Fibroblast of mammary gland (primary cell): ENCODE data around the gene FIG4.

Source experiments
- DNase-seq: peaks from one replicate; pipeline ENCODE4 v3.0.0-alpha.2; 2010; ENCODE audit warnings: low read depth
- H3K4me3 ChIP-seq: 2 replicates; pipeline ENCODE4 v1.5.1; 2011; ENCODE audit warnings: low read depth, mild to moderate bottlenecking, low read length, moderate library complexity; ENCODE audit not compliant: control insufficient read depth
- CTCF ChIP-seq: conservative IDR thresholded peaks from 2 replicates; pipeline ENCODE4 v1.5.1; 2011; ENCODE audit warnings: low read depth, low read length, inconsistent platforms; ENCODE audit not compliant: control insufficient read depth, insufficient read depth

The FIG4 gene

DNA sequence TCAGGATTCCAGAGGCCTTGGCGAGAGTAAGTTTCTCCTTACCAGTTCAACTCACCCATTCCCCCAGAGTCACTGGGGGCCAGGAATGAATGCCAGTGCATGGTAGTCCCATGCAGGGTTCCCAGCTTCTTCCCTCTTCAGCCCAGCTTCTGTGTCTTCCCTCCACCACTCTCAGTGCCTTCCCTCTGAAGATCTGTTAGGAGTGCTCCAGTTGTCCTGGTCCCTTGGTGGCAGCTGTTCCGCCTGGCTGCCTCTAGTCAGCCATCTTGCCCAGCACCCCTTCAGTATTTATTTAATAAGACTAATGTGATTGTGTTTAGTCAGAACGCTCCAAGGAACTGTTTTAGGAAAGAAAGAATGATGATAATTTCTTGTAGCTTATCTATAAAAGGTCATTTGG is 23.1 kb downstream of the FIG4 start:
- no peak for TF ChIP-seq CTCF
- no peak for DNase-seq
- no peak overlapping the region for H3K4me3 ChIP-seq

- no peak for TF ChIP-seq CTCF
- DNase-seq: no peak
- no peak overlapping the region for H3K4me3 ChIP-seq
These were observed 23.5 kb downstream of the FIG4 start for GRCh38 chr6:109714611-109715010.

DNA sequence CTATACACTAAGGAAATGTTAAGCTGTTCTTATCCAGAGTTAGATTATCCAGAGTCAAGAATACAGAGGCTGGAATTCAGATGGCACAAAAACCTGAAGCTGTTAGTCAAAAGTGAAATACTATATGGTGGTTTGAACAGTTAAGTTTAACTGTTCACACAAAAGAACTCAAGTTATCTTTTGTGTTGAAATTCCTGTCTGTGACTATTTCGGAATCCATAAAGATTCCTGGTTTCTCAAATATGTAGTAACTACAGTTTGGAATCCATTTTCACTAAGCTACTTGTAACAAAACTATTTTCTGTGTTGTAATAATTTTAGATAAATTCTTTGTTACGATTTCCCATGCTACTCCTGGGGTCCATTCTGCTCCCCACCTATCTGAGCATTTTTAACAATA is 24.5 kb downstream of the FIG4 start:
- H3K4me3 ChIP-seq: no peak overlapping the region
- DNase-seq: no peak
- no peak for TF ChIP-seq CTCF

- no peak for DNase-seq
- no peak for TF ChIP-seq CTCF
- H3K4me3 ChIP-seq: no peak overlapping the region
These were observed 26.9 kb downstream of the FIG4 start for GRCh38 chr6:109717971-109718370.

DNA sequence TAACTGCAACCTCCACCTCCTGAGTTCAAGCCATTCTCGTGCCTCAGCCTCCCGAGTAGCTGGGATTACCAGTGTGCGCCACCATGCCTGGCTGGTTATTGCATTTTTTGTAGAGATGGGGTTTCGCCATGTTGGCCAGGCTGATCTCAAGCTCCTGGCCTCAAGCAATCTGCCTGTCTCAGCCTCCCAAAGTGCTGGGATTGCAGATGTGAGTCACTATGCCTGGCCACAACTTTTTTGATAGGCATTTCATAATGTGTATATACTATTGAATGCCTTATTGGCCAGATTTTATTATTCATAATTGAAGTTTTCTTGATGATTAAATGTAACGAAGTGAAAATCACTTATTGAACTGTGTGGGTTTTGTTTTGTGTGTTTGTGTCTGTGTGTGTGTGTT is 27.9 kb downstream of the FIG4 start:
- no peak overlapping the region for H3K4me3 ChIP-seq
- peak; percentile 30 for DNase-seq
- TF ChIP-seq CTCF: no peak

GRCh38 chr6:109720311-109720710 is 29.2 kb downstream of the FIG4 start:
- no peak for DNase-seq
- TF ChIP-seq CTCF: no peak
- no peak overlapping the region for H3K4me3 ChIP-seq

DNA sequence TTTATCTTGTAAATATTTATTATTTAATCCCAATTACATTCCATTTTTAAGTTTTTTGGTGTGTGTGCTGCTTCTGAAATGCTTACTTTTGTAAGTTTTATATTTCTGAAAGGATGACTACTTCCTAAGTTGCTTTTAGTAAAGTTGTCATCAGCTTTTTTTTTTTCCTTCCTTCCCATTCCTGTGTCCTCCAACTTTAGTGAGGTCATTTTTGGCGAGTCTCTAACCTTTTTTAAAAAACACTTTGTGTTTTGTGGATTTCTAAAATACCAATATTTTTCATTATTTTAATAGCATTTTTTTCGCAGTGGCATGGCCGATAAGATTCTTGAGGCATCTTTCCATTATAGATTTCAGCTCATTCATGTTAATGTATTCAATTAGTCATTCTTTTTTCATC is 30.9 kb downstream of the FIG4 start:
- TF ChIP-seq CTCF: no peak

More for the DNA sequence above, 30.9 kb downstream of the FIG4 start:
- DNase-seq: no peak
- no peak overlapping the region for H3K4me3 ChIP-seq
